ENCODE measurements around the gene LRPAP1. TPM values are rescaled to one million over a fixed set of nuclear protein-coding genes. Genes with fewer than 3 reads are reported as not detected.
"Not testable (repeated sequence)": the region's sequence is repeated elsewhere in the genome, so short reads cannot be mapped to it uniquely, and the experiment has no call there.

LRPAP1 gene
- total RNA-seq, 4 donors from 2014 or later = 168 to 320 (median 259) TPM

- 89 to 94% methylated on average over 9 of the region's 17 CpGs for WGBS, 2 donors
- H3K4me3 ChIP-seq (replicated peaks in 1 of 3) = no peak overlapping the region
- no peaks in the 10 kb centered on the region for H3K27me3 ChIP-seq
- no peak overlapping the region for H3K27ac ChIP-seq
- no peak for DNase-seq
- peaks cover 62 to 67% of the 10 kb centered on the region in 2 donors for H3K36me3 ChIP-seq
- intact Hi-C loops (cut with DNase I) = no loop called here
- TF ChIP-seq POLR2A (IDR thresholded peaks at IDR 0.05) (no peak), CTCF (IDR thresholded peaks at IDR 0.05) (no peak)
- H3K4me1 ChIP-seq = no peaks in the 10 kb centered on the region
- H3K9me3 ChIP-seq = no peaks in the 10 kb centered on the region
Measured at GRCh38 chr4:3514221-3514780, 17.9 kb downstream of the LRPAP1 start.

- H3K27ac ChIP-seq = no peak overlapping the region
- no peaks in the 10 kb centered on the region for H3K9me3 ChIP-seq
- no peak for DNase-seq
- no peak overlapping the region for H3K4me3 ChIP-seq (replicated peaks in 1 of 3)
- no peaks in the 10 kb centered on the region for H3K4me1 ChIP-seq
- H3K27me3 ChIP-seq = no peaks in the 10 kb centered on the region
- intact Hi-C loops (cut with DNase I) = no loop called here
- TF ChIP-seq CTCF (IDR thresholded peaks at IDR 0.05) (no peak), POLR2A (IDR thresholded peaks at IDR 0.05) (no peak)
- 93 to 96% methylated on average over 16 to 18 of the region's 18 CpGs for WGBS, 2 donors
- H3K36me3 ChIP-seq = peaks cover 61 to 64% of the 10 kb centered on the region in 2 donors
Measured at GRCh38 chr4:3513807-3514206, 18.4 kb downstream of the LRPAP1 start.

- Histone ChIP-seq H3K4me3 (replicated peaks in 1 of 3) (no peak overlapping the region), H3K27ac (no peak overlapping the region), H3K27me3 (no peaks in the 10 kb centered on the region), H3K36me3 (peaks cover 60 to 64% of the 10 kb centered on the region in 2 donors), H3K4me1 (no peaks in the 10 kb centered on the region), H3K9me3 (no peaks in the 10 kb centered on the region)
- TF ChIP-seq CTCF (IDR thresholded peaks at IDR 0.05) (no peak), POLR2A (IDR thresholded peaks at IDR 0.05) (no peak)
- DNase-seq = no peak
- 92 to 96% methylated on average over 10 to 22 of the region's 22 CpGs for WGBS, 2 donors
- intact Hi-C loops (cut with DNase I) = no loop called here
Measured at GRCh38 chr4:3512719-3513118, 19.5 kb downstream of the LRPAP1 start.

GRCh38 chr4:3512279-3512678, 19.9 kb downstream of the LRPAP1 start:
- DNase-seq = no peak
- no peaks in the 10 kb centered on the region for H3K4me1 ChIP-seq
- no peak overlapping the region for H3K27ac ChIP-seq
- WGBS, 2 donors = 84 to 89% methylated on average over 13 of the region's 13 CpGs
- H3K36me3 ChIP-seq = peaks cover 55 to 60% of the 10 kb centered on the region in 2 donors
- intact Hi-C loops (cut with DNase I) = no loop called here
- H3K9me3 ChIP-seq = no peaks in the 10 kb centered on the region
- H3K27me3 ChIP-seq = no peaks in the 10 kb centered on the region
- TF ChIP-seq CTCF (IDR thresholded peaks at IDR 0.05) (no peak), POLR2A (IDR thresholded peaks at IDR 0.05) (no peak)
- H3K4me3 ChIP-seq (replicated peaks in 1 of 3) = no peak overlapping the region

- H3K4me1 ChIP-seq; DNase-seq; H3K4me3 ChIP-seq (replicated peaks in 1 of 3); H3K9me3 ChIP-seq; H3K27ac ChIP-seq; H3K27me3 ChIP-seq; intact Hi-C loops (cut with DNase I): not testable (repeated sequence)
- peaks cover 53 to 59% of the 10 kb centered on the region in 2 donors for H3K36me3 ChIP-seq
- WGBS, 2 donors = 82 to 94% methylated on average over 6 to 15 of the region's 27 CpGs
Measured at GRCh38 chr4:3511601-3512000, 20.6 kb downstream of the LRPAP1 start.
